HEK293T (cell line): ENCODE data around the gene CADM1.

Experiments
- CTCF ChIA-PET: fragments of 350-600 bp; formaldehyde crosslinking; extraction: SDS; loops from one replicate; lab custom pipeline; 2021; ENCODE audit warnings: antibody characterized with exemption, inconsistent platforms; lab: Yijun Ruan, JAX
- POLR2A ChIA-PET: fragments of 350-600 bp; formaldehyde crosslinking; extraction: SDS; loops from one replicate; lab custom pipeline; 2020; ENCODE audit warnings: antibody characterized with exemption, inconsistent platforms; lab: Yijun Ruan, JAX
- DNase-seq: peaks from one replicate; pipeline ENCODE4 v3.0.0; 2012; ENCODE audit warnings: mixed read lengths; ENCODE audit errors: extremely low spot score
- ARNT ChIP-seq: fragments of 450-650 bp; IDR thresholded peaks from 2 replicates; pipeline ENCODE4 v1.6.1; 2017; ENCODE audit warnings: mild to moderate bottlenecking
- BHLHE40 ChIP-seq: fragments of 450-650 bp; IDR thresholded peaks from 2 replicates; pipeline ENCODE4 v1.6.1; 2016; ENCODE audit warnings: mild to moderate bottlenecking, moderate library complexity, borderline replicate concordance
- CTBP1 ChIP-seq: fragments of 450-650 bp; IDR thresholded peaks from 2 replicates; pipeline ENCODE4 v1.6.1; 2016; ENCODE audit warnings: borderline replicate concordance
- ELF4 ChIP-seq: fragments of 450-650 bp; IDR thresholded peaks from 2 replicates; pipeline ENCODE4 v1.6.1; 2017; ENCODE audit warnings: antibody characterized with exemption
- FOXA1 ChIP-seq: fragments of 450-650 bp; IDR thresholded peaks from 2 replicates; pipeline ENCODE4 v1.6.1; 2016; ENCODE audit warnings: mild to moderate bottlenecking
- FOXK2 ChIP-seq: fragments of 450-650 bp; IDR thresholded peaks from 2 replicates; pipeline ENCODE4 v1.6.1; 2016; ENCODE audit warnings: mild to moderate bottlenecking
- FOXM1 ChIP-seq: fragments of 450-650 bp; IDR thresholded peaks from 2 replicates; pipeline ENCODE4 v1.6.1; 2017; ENCODE audit warnings: mild to moderate bottlenecking, borderline replicate concordance
- HDGF ChIP-seq: fragments of 450-650 bp; IDR thresholded peaks from 2 replicates; pipeline ENCODE4 v1.6.1; 2017; ENCODE audit warnings: antibody characterized with exemption, borderline replicate concordance
- L3MBTL2 ChIP-seq: fragments of 450-650 bp; conservative IDR thresholded peaks from 2 replicates; pipeline ENCODE4 v1.6.1; 2016; ENCODE audit warnings: mild to moderate bottlenecking
- LEF1 ChIP-seq: fragments of 450-650 bp; IDR thresholded peaks from 2 replicates; pipeline ENCODE4 v1.6.1; 2017; ENCODE audit warnings: mild to moderate bottlenecking, borderline replicate concordance
- NFRKB ChIP-seq: fragments of 450-650 bp; IDR thresholded peaks from 2 replicates; pipeline ENCODE4 v1.6.1; 2016; ENCODE audit warnings: mild to moderate bottlenecking, moderate library complexity
- PKNOX1 ChIP-seq: fragments of 450-650 bp; IDR thresholded peaks from 2 replicates; pipeline ENCODE4 v1.6.1; 2016
- SP1 ChIP-seq: fragments of 450-650 bp; IDR thresholded peaks from 2 replicates; pipeline ENCODE4 v1.6.1; 2017
- SUZ12 ChIP-seq: fragments of 450-650 bp; IDR thresholded peaks from 2 replicates; pipeline ENCODE4 v1.6.1; 2016; ENCODE audit warnings: mild to moderate bottlenecking
- TARDBP ChIP-seq: fragments of 450-650 bp; IDR thresholded peaks from 2 replicates; pipeline ENCODE4 v1.6.1; 2016
- ZNF384 ChIP-seq: fragments of 450-650 bp; IDR thresholded peaks from 2 replicates; pipeline ENCODE4 v1.6.1; 2016

The CADM1 gene

DNA sequence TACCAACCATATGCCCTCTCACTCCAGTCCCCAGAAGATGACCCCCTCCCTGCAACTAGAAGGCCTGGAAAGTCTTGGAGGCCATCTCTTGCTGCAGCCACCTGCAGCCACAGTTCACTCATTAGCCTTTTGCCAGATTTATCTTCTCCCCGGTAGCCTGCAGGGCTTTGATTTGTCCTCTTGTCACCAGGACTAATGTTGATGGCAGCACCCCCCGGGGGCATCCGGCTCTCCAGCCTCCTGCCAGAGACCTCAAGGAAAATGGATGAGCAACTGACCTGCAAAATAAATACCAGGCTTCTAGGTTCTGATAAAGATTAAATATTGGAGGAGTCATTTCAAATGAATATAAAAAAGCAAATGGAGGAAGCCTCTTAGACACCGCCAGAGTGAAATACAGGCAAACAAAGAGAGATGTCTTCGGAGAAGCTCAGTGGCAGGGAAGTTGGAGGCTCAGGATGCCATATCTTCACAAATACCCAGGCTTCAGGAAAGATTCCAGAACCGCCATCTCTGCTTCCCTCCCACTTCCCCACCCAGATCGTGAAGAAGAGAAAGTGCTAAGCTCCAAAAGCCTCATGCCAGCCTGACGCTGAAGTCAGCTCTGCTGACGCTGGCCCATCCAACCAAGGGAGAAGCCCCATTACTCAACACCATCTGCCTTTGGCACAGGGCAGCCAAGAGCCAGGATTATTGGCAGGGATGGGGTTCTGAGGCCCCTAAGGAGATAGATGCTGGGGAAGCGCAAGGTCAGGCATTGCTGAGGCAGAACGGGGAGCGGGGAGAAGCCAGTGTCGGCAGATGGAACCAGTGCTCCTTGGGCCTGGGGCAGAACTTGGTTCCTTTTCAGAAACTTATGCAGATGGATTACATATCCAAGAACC, 362.7 kb downstream of the CADM1 start:
- DNase-seq: no peak
- POLR2A ChIA-PET: no interaction called here
- CTCF ChIA-PET: interaction anchor here (0.6 kb wide), 1 partner anchor 29 kb away, joined by 3 read pairs; no protein-coding TSS in a partner anchor
- no peak for TF ChIP-seq SUZ12

DNA sequence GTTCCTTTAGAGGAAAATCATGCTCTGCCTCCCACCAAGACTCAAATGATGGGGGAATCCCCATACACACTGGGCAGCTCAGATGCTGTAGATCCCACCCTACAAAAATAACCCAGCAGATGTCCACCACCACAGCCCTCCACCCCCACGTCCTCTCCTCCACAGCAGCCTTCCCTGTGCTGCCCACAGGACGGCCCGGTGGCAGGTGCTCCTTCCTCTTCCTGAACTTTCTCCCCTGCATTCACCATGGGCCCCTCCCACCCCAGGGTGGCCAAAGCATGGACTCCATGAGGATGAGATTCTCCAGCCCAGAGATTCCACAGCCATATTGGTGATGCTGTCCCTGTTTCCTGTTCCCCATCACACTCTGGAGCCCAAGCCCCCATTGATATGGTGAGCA, 368.3 kb downstream of the CADM1 start:
- no peak for DNase-seq
- TF ChIP-seq HDGF (no peak), FOXM1 (no peak), FOXA1 (no peak), L3MBTL2 (no peak), FOXK2 (no peak), LEF1 (no peak), TARDBP (no peak), NFRKB (no peak), SP1 (no peak), ARNT (no peak), SUZ12 (no peak), PKNOX1 (no peak), CTBP1 (no peak), ELF4 (no peak), ZNF384 (no peak), BHLHE40 (no peak)
- POLR2A ChIA-PET: no interaction called here
- CTCF ChIA-PET: interaction anchor here (0.5 kb wide), 1 partner anchor 420 kb away, joined by 3 read pairs; no protein-coding TSS in a partner anchor

DNA sequence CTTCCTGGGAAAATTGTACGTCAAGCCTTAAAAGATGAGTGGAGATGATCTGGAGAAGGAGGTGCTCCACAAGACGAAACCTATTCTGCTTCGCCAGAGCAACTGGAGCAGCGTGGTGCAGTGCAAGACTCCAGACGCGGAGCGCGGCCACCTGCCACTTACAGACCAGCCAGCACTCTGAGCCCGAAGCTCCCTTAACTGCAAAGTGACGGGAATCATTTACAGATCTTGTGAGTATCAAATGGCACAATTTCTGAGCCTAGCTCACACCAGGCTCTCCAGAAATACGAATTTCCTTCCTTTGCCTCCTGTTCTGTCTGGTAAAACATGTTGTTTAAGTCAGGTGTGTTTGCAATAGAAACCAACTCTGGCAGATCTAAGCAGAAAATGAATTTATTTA, 369.3 kb downstream of the CADM1 start:
- ChIA-PET CTCF (no interaction called here), POLR2A (no interaction called here)
- no peak for TF ChIP-seq LEF1
- no peak for TF ChIP-seq FOXA1
- TF ChIP-seq BHLHE40: no peak
- no peak for DNase-seq

- TF ChIP-seq ARNT (no peak), HDGF (no peak), FOXA1 (no peak), L3MBTL2 (no peak), NFRKB (no peak), BHLHE40 (no peak), LEF1 (no peak), FOXM1 (no peak), PKNOX1 (no peak), ELF4 (no peak), SP1 (no peak), SUZ12 (no peak), TARDBP (no peak), FOXK2 (no peak), ZNF384 (no peak)
- ChIA-PET CTCF (no interaction called here), POLR2A (no interaction called here)
- DNase-seq: no peak
Measured at GRCh38 chr11:115133475-115134209, 370.6 kb downstream of the CADM1 start.

- TF ChIP-seq FOXK2 (no peak), PKNOX1 (no peak), L3MBTL2 (no peak), FOXA1 (no peak), BHLHE40 (no peak), CTBP1 (no peak), ZNF384 (no peak), SUZ12 (no peak), TARDBP (no peak), ELF4 (no peak), FOXM1 (no peak), LEF1 (no peak), HDGF (no peak)
- CTCF ChIA-PET: interaction anchor here (0.6 to 1.1 kb wide), 2 partner anchors 27 to 37 kb away, joined by 3 read pairs; no protein-coding TSS in a partner anchor
- POLR2A ChIA-PET: no interaction called here
- peak; percentile 60 for DNase-seq
Measured at GRCh38 chr11:115132436-115133228, 371.6 kb downstream of the CADM1 start.
